ENCODE results near the gene CSNK2A3.

DNA sequence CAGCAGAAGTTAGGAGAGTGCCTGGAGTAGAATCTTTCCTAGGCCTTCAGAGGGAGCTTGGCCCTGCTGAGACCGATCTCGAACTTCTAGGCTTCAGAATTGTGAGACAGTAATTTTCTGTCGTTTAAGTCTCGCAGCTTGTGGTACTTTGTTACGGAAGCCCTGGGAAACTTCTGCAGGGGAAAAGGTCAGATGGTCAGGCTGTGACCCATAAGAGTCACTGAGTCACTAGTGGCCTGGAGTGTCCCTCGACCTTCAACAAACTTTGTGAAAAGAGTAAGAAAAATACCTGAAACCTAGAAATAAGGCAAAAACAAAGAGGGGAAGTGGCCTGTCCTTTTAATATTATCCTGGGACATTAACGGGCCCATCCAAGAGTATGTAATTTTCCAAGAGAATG, 34.6 kb downstream of the CSNK2A3 start:
- TF ChIP-seq, protein P1, sequence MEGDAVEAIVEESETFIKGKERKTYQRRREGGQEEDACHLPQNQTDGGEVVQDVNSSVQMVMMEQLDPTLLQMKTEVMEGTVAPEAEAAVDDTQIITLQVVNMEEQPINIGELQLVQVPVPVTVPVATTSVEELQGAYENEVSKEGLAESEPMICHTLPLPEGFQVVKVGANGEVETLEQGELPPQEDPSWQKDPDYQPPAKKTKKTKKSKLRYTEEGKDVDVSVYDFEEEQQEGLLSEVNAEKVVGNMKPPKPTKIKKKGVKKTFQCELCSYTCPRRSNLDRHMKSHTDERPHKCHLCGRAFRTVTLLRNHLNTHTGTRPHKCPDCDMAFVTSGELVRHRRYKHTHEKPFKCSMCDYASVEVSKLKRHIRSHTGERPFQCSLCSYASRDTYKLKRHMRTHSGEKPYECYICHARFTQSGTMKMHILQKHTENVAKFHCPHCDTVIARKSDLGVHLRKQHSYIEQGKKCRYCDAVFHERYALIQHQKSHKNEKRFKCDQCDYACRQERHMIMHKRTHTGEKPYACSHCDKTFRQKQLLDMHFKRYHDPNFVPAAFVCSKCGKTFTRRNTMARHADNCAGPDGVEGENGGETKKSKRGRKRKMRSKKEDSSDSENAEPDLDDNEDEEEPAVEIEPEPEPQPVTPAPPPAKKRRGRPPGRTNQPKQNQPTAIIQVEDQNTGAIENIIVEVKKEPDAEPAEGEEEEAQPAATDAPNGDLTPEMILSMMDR (IDR thresholded peaks at IDR 0.05; ENCODE audit: insufficient read depth, low read depth, low read length), result no peak
- no peak for TF ChIP-seq EZH2 (IDR thresholded peaks at IDR 0.05; ENCODE audit: insufficient read depth, low read length)

All from astrocyte (in vitro differentiated cells and primary cell).